ENCODE measurements around the gene NEUROD4.

NEUROD4 gene

GRCh38 chr12:55019784-55020183 is at the start of gene NEUROD4:
TSS of gene NEUROD4 (plus strand) at chr12:55019974. CDS start at chr12:55026440, 6,466 bp downstream.
- H3K9ac ChIP-seq (ENCODE audit: low read length): no peak within 1 kb of the TSS
- H3K27me3 ChIP-seq (ENCODE audit: control insufficient read depth, insufficient read depth, low read length): peaks cover 13% of the 10 kb centered on the region
- H3K9me3 ChIP-seq (ENCODE audit: control insufficient read depth, low read length): no peaks in the 10 kb centered on the region
- peaks cover 4% of the 10 kb centered on the region for H3K4me1 ChIP-seq (ENCODE audit: control insufficient read depth, insufficient read depth, low read length)
- H3K36me3 ChIP-seq (ENCODE audit: control insufficient read depth, insufficient read depth, low read length): no peaks in the 10 kb centered on the region
- H3K4me3 ChIP-seq (ENCODE audit: low read length): no peak within 1 kb of the TSS

GRCh38 chr12:54970741-54971140 is 49.0 kb upstream of the NEUROD4 start:
- no peak overlapping the region for H3K9ac ChIP-seq (ENCODE audit: low read length)
- H3K36me3 ChIP-seq (ENCODE audit: control insufficient read depth, insufficient read depth, low read length): no peaks in the 10 kb centered on the region
- no peaks in the 10 kb centered on the region for H3K4me1 ChIP-seq (ENCODE audit: control insufficient read depth, insufficient read depth, low read length)
- no peaks in the 10 kb centered on the region for H3K27me3 ChIP-seq (ENCODE audit: control insufficient read depth, insufficient read depth, low read length)
- no peaks in the 10 kb centered on the region for H3K9me3 ChIP-seq (ENCODE audit: control insufficient read depth, low read length)
- H3K4me3 ChIP-seq (ENCODE audit: low read length): no peak overlapping the region

DNA sequence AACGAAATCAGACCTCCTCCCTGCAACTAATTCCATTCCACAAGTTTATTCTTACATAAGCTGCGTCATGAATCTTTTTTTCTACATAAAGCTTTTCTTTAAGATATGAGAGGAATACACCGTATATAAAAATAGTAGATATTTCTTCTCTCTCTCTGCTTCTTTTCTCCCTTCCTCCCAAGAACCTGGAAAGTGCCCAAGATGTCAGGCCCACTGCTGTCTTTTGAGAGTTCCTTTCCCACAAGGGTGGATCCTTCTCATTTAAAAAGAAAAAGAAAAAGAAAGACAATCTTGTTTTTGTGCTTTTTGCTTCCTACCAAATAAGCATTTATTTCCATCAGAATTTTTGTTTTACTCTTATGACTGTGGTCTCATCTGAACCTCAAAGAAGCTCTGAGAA is 46.2 kb upstream of the NEUROD4 start:
- Histone ChIP-seq H3K4me3 (ENCODE audit: low read length) (no peak overlapping the region), H3K9ac (ENCODE audit: low read length) (no peak overlapping the region), H3K9me3 (ENCODE audit: control insufficient read depth, low read length) (no peaks in the 10 kb centered on the region), H3K4me1 (ENCODE audit: control insufficient read depth, insufficient read depth, low read length) (no peaks in the 10 kb centered on the region), H3K36me3 (ENCODE audit: control insufficient read depth, insufficient read depth, low read length) (no peaks in the 10 kb centered on the region), H3K27me3 (ENCODE audit: control insufficient read depth, insufficient read depth, low read length) (no peaks in the 10 kb centered on the region)

- H3K27me3 ChIP-seq (ENCODE audit: control insufficient read depth, insufficient read depth, low read length): no peaks in the 10 kb centered on the region
- H3K4me1 ChIP-seq (ENCODE audit: control insufficient read depth, insufficient read depth, low read length): no peaks in the 10 kb centered on the region
- H3K9me3 ChIP-seq (ENCODE audit: control insufficient read depth, low read length): no peaks in the 10 kb centered on the region
- no peaks in the 10 kb centered on the region for H3K36me3 ChIP-seq (ENCODE audit: control insufficient read depth, insufficient read depth, low read length)
- H3K4me3 ChIP-seq (ENCODE audit: low read length): no peak overlapping the region
- no peak overlapping the region for H3K9ac ChIP-seq (ENCODE audit: low read length)
These were observed 45.5 kb upstream of the NEUROD4 start for GRCh38 chr12:54974279-54974678.

- Histone ChIP-seq H3K9me3 (ENCODE audit: control insufficient read depth, low read length) (no peaks in the 10 kb centered on the region), H3K9ac (ENCODE audit: low read length) (no peak overlapping the region), H3K4me3 (ENCODE audit: low read length) (no peak overlapping the region), H3K27me3 (ENCODE audit: control insufficient read depth, insufficient read depth, low read length) (no peaks in the 10 kb centered on the region), H3K4me1 (ENCODE audit: control insufficient read depth, insufficient read depth, low read length) (no peaks in the 10 kb centered on the region), H3K36me3 (ENCODE audit: control insufficient read depth, insufficient read depth, low read length) (no peaks in the 10 kb centered on the region)
These were observed 44.5 kb upstream of the NEUROD4 start for GRCh38 chr12:54975272-54975671.

GRCh38 chr12:54975875-54976274 is 43.9 kb upstream of the NEUROD4 start:
- H3K4me1 ChIP-seq (ENCODE audit: control insufficient read depth, insufficient read depth, low read length): no peaks in the 10 kb centered on the region
- H3K36me3 ChIP-seq (ENCODE audit: control insufficient read depth, insufficient read depth, low read length): no peaks in the 10 kb centered on the region
- no peak overlapping the region for H3K9ac ChIP-seq (ENCODE audit: low read length)
- no peaks in the 10 kb centered on the region for H3K27me3 ChIP-seq (ENCODE audit: control insufficient read depth, insufficient read depth, low read length)
- H3K4me3 ChIP-seq (ENCODE audit: low read length): no peak overlapping the region
- no peaks in the 10 kb centered on the region for H3K9me3 ChIP-seq (ENCODE audit: control insufficient read depth, low read length)

DNA sequence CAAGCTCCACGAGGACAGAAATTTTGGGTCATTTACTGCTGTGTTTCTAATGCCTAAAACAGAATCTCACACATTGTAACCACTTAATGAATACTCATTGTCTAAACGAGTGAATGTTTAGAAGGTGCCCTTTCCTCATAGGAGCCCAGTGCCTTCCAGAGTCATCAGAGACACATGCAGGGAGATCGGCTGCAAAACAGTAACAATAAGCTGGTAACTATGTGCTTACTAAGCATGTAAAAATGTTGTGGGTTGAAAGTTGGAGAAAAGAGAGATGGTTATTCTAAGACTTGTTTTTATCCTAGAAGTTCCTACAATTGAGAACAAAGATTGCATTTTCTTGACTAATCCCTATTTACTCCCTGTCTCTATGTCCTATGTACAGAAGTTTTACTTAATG is 42.6 kb upstream of the NEUROD4 start:
- H3K4me3 ChIP-seq (ENCODE audit: low read length): no peak overlapping the region
- no peaks in the 10 kb centered on the region for H3K4me1 ChIP-seq (ENCODE audit: control insufficient read depth, insufficient read depth, low read length)
- no peaks in the 10 kb centered on the region for H3K9me3 ChIP-seq (ENCODE audit: control insufficient read depth, low read length)
- no peak overlapping the region for H3K9ac ChIP-seq (ENCODE audit: low read length)
- no peaks in the 10 kb centered on the region for H3K27me3 ChIP-seq (ENCODE audit: control insufficient read depth, insufficient read depth, low read length)
- H3K36me3 ChIP-seq (ENCODE audit: control insufficient read depth, insufficient read depth, low read length): no peaks in the 10 kb centered on the region

GRCh38 chr12:54977857-54978256 is 41.9 kb upstream of the NEUROD4 start:
- no peaks in the 10 kb centered on the region for H3K9me3 ChIP-seq (ENCODE audit: control insufficient read depth, low read length)
- no peak overlapping the region for H3K4me3 ChIP-seq (ENCODE audit: low read length)
- no peaks in the 10 kb centered on the region for H3K27me3 ChIP-seq (ENCODE audit: control insufficient read depth, insufficient read depth, low read length)
- no peak overlapping the region for H3K9ac ChIP-seq (ENCODE audit: low read length)
- no peaks in the 10 kb centered on the region for H3K36me3 ChIP-seq (ENCODE audit: control insufficient read depth, insufficient read depth, low read length)
- H3K4me1 ChIP-seq (ENCODE audit: control insufficient read depth, insufficient read depth, low read length): no peaks in the 10 kb centered on the region

DNA sequence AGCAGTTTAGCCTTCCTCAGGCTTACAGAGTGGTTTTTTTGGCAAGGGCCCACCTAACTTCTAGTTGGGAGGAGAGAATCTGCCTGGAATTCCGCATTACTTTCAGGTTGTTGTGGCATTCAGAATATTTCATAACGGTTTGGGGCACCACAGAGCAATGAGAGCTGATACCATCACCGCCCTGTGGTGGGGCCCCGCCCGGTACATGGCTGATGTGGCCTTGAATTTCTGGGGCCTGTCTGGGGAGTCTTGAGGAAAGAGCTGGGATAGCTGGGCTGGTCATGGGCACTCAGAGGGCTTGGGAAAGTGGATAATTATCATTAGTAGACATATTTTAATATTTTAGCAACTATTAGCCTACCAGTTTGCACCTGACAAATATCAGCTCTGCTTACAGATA is 39.4 kb upstream of the NEUROD4 start:
- no peak overlapping the region for H3K9ac ChIP-seq (ENCODE audit: low read length)
- H3K27me3 ChIP-seq (ENCODE audit: control insufficient read depth, insufficient read depth, low read length): no peaks in the 10 kb centered on the region
- H3K4me3 ChIP-seq (ENCODE audit: low read length): no peak overlapping the region
- H3K36me3 ChIP-seq (ENCODE audit: control insufficient read depth, insufficient read depth, low read length): no peaks in the 10 kb centered on the region
- no peaks in the 10 kb centered on the region for H3K9me3 ChIP-seq (ENCODE audit: control insufficient read depth, low read length)
- no peaks in the 10 kb centered on the region for H3K4me1 ChIP-seq (ENCODE audit: control insufficient read depth, insufficient read depth, low read length)

GRCh38 chr12:54981796-54982195 is 38.0 kb upstream of the NEUROD4 start:
- H3K4me3 ChIP-seq (ENCODE audit: low read length): no peak overlapping the region
- no peak overlapping the region for H3K9ac ChIP-seq (ENCODE audit: low read length)
- no peaks in the 10 kb centered on the region for H3K4me1 ChIP-seq (ENCODE audit: control insufficient read depth, insufficient read depth, low read length)
- no peaks in the 10 kb centered on the region for H3K9me3 ChIP-seq (ENCODE audit: control insufficient read depth, low read length)
- H3K27me3 ChIP-seq (ENCODE audit: control insufficient read depth, insufficient read depth, low read length): no peaks in the 10 kb centered on the region
- H3K36me3 ChIP-seq (ENCODE audit: control insufficient read depth, insufficient read depth, low read length): no peaks in the 10 kb centered on the region

DNA sequence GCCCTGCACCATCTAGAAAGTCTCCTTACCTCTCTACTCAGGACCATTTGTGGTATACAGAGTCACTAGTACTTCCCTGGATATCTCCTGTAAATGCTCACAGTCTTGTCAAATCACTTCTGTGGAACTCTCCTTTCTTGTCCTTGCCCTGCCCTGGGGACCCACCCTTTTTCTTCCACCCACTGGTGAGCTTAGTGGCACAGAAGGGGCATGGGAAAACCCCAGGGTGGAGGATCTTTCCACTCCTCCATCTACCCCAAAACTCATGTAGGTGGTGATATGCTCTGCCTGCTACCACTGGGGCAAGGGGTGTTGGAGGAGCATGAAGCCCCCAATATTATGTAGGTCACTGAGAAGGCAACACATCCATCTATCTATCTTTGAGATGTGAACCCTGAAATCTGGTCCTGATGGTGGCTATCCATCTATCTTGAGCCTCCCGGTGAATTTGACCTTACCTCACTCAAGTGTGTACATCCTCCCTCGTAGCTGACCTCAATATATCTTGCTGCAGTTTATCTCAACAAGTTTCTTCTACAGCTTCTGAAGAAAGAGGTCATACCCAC is 36.2 kb upstream of the NEUROD4 start:
- no peak overlapping the region for H3K4me3 ChIP-seq (ENCODE audit: low read length)
- H3K27me3 ChIP-seq (ENCODE audit: control insufficient read depth, insufficient read depth, low read length): no peaks in the 10 kb centered on the region
- no peak overlapping the region for H3K9ac ChIP-seq (ENCODE audit: low read length)
- H3K36me3 ChIP-seq (ENCODE audit: control insufficient read depth, insufficient read depth, low read length): no peaks in the 10 kb centered on the region
- H3K9me3 ChIP-seq (ENCODE audit: control insufficient read depth, low read length): no peaks in the 10 kb centered on the region
- no peaks in the 10 kb centered on the region for H3K4me1 ChIP-seq (ENCODE audit: control insufficient read depth, insufficient read depth, low read length)

- Histone ChIP-seq H3K9me3 (ENCODE audit: control insufficient read depth, low read length) (no peaks in the 10 kb centered on the region), H3K4me1 (ENCODE audit: control insufficient read depth, insufficient read depth, low read length) (no peaks in the 10 kb centered on the region), H3K4me3 (ENCODE audit: low read length) (no peak within 1 kb of the TSS), H3K9ac (ENCODE audit: low read length) (no peak within 1 kb of the TSS), H3K36me3 (ENCODE audit: control insufficient read depth, insufficient read depth, low read length) (no peaks in the 10 kb centered on the region), H3K27me3 (ENCODE audit: control insufficient read depth, insufficient read depth, low read length) (no peaks in the 10 kb centered on the region)
These were observed 35.0 kb upstream of the NEUROD4 start, which contains the start of gene TESPA1 for GRCh38 chr12:54984658-54985376. TSS of gene TESPA1 (minus strand) at chr12:54984762. CDS start at chr12:54974562, 10,200 bp downstream.

Data from mucosa of stomach (tissue), 1 donor.